Medulla oblongata (tissue), 1 donor: ENCODE measurements around the gene C21orf58.

Experiments used
- DNase-seq: peaks from one replicate; pipeline ENCODE4 v3.0.0-alpha.2; 2015; ENCODE audit errors: extremely low spot score

Gene C21orf58

GRCh38 chr21:46295177-46295770 is 28.4 kb downstream of the C21orf58 start:
- DNase-seq, result no peak

- DNase-seq, result no peak
These were observed 29.0 kb downstream of the C21orf58 start for GRCh38 chr21:46294647-46295176.

- DNase-seq, result no peak
These were observed 32.1 kb downstream of the C21orf58 start for GRCh38 chr21:46291561-46291960.

GRCh38 chr21:46289655-46290179 is 34.0 kb downstream of the C21orf58 start:
- DNase-seq, result no peak

- no peak for DNase-seq
These were observed 36.1 kb downstream of the C21orf58 start for GRCh38 chr21:46287541-46287940.

- no peak for DNase-seq
These were observed 37.0 kb downstream of the C21orf58 start for GRCh38 chr21:46286648-46287002.

GRCh38 chr21:46285761-46286647 is 37.7 kb downstream of the C21orf58 start, which contains the start of gene YBEY:
TSS of gene YBEY (plus strand) at chr21:46286342. CDS start at chr21:46286914, 572 bp downstream.
- peak; percentile 84 for DNase-seq

GRCh38 chr21:46285206-46285661 is 38.4 kb downstream of the C21orf58 start, which contains the start of gene MCM3AP:
TSS of gene MCM3AP (minus strand) at chr21:46285611. CDS start at chr21:46285286, 325 bp downstream.
- DNase-seq, result no peak

- DNase-seq, result no peak
These were observed 38.9 kb downstream of the C21orf58 start for GRCh38 chr21:46284733-46285132.

- peak; percentile 33 for DNase-seq
These were observed 39.5 kb downstream of the C21orf58 start for GRCh38 chr21:46284077-46284644.

GRCh38 chr21:46274797-46275390 is 48.8 kb downstream of the C21orf58 start:
- no peak for DNase-seq

- no peak for DNase-seq
These were observed 50.3 kb downstream of the C21orf58 start for GRCh38 chr21:46273341-46273740.

- DNase-seq, result no peak
These were observed 54.2 kb downstream of the C21orf58 start for GRCh38 chr21:46269466-46269865.

GRCh38 chr21:46268371-46268770 is 55.3 kb downstream of the C21orf58 start:
- DNase-seq, result no peak

GRCh38 chr21:46266946-46267345 is 56.7 kb downstream of the C21orf58 start:
- DNase-seq, result no peak

- DNase-seq, result no peak
These were observed 57.7 kb downstream of the C21orf58 start for GRCh38 chr21:46265736-46266525.

GRCh38 chr21:46264690-46265144 is 59.0 kb downstream of the C21orf58 start:
- DNase-seq, result no peak

GRCh38 chr21:46264046-46264689 is 59.5 kb downstream of the C21orf58 start:
- DNase-seq, result no peak

GRCh38 chr21:46256501-46256994 is 67.1 kb downstream of the C21orf58 start:
- DNase-seq, result no peak

GRCh38 chr21:46255758-46256337 is 67.8 kb downstream of the C21orf58 start:
- DNase-seq, result no peak
